IMR-90 (cell line): ENCODE results near the gene SDR39U1. TPM values are rescaled to one million over a fixed set of nuclear protein-coding genes. Genes with fewer than 3 reads are reported as not detected.
A peak's percentile ranks its signal among the peaks of the same experiment; 100 is the strongest.

Experiments used
- ATAC-seq: fragments of 200-7000 bp; cut with Tn5 transposase; 2 replicates; pipeline ENCODE4 v1.9.1; 2020; ENCODE audit warnings: low read depth, mild to moderate bottlenecking, moderate library complexity
- BruUV-seq: library from RNA; stranded (reverse); fragments of 400-500 nt; replicated peaks from 2 replicates; lab custom pipeline; 2021; lab: Mats Ljungman, UMichigan
- CTCF ChIA-PET: fragments of 300-600 bp; formaldehyde crosslinking; extraction: SDS; loops from one replicate; lab custom pipeline; 2021; ENCODE audit warnings: antibody characterized with exemption; lab: Yijun Ruan, JAX
- POLR2A ChIA-PET: fragments of 300-600 bp; sonication (Branson Sonifier 250); formaldehyde crosslinking; loops from one replicate; lab custom pipeline; 2022; ENCODE audit warnings: antibody characterized with exemption; ENCODE audit not compliant: unreplicated experiment; lab: Charles Lee
- DNase-seq: peaks from one replicate; pipeline ENCODE4 v3.0.0; 2013
- H2AFZ ChIP-seq: replicated peaks from 2 replicates; pipeline ENCODE3; 2013; ENCODE audit warnings: low read length, mild to moderate bottlenecking; ENCODE audit not compliant: poor library complexity
- H2AK5ac ChIP-seq: 2 replicates; pipeline ENCODE4 v1.6.1; 2013; ENCODE audit warnings: low read depth, low read length, inconsistent platforms
- H2AK9ac ChIP-seq: replicated peaks from 2 replicates; pipeline ENCODE3; 2013; ENCODE audit warnings: mild to moderate bottlenecking, low read depth, low read length, moderate library complexity; ENCODE audit not compliant: poor library complexity
- H2BK120ac ChIP-seq: 2 replicates; pipeline ENCODE4 v1.6.1; 2013; ENCODE audit warnings: low read depth, low read length, inconsistent platforms
- H2BK15ac ChIP-seq: 3 replicates; pipeline ENCODE4 v1.6.1; 2013; ENCODE audit warnings: low read depth, low read length, inconsistent platforms
- H2BK20ac ChIP-seq: 2 replicates; pipeline ENCODE4 v1.6.1; 2013; ENCODE audit warnings: low read depth, mild to moderate bottlenecking, inconsistent platforms, low read length, moderate library complexity
- H2BK5ac ChIP-seq: 2 replicates; pipeline ENCODE4 v1.6.1; 2013; ENCODE audit warnings: mild to moderate bottlenecking, low read depth, low read length, inconsistent platforms; ENCODE audit not compliant: poor library complexity, severe bottlenecking
- H3K14ac ChIP-seq: replicated peaks from 2 replicates; pipeline ENCODE4 v1.6.1; 2013; ENCODE audit warnings: low read depth, low read length, inconsistent platforms
- H3K18ac ChIP-seq: 2 replicates; pipeline ENCODE4 v1.6.1; 2013; ENCODE audit warnings: low read depth, low read length, control low read depth
- H3K23ac ChIP-seq: 2 replicates; pipeline ENCODE4 v1.6.1; 2013; ENCODE audit warnings: low read depth, low read length, inconsistent platforms
- H3K27ac ChIP-seq: 2 replicates; pipeline ENCODE4 v1.5.1; 2013; ENCODE audit warnings: mild to moderate bottlenecking, control low read depth, low read length; ENCODE audit not compliant: insufficient read depth
- H3K27me3 ChIP-seq: 2 replicates; pipeline ENCODE4 v1.6.1; 2013; ENCODE audit warnings: low read length; ENCODE audit not compliant: control insufficient read depth, insufficient read depth
- H3K36me3 ChIP-seq: 2 replicates; pipeline ENCODE4 v1.6.1; 2013; ENCODE audit warnings: low read length, mixed read lengths; ENCODE audit not compliant: control insufficient read depth, insufficient read depth
- H3K4ac ChIP-seq: 2 replicates; pipeline ENCODE4 v1.6.1; 2013; ENCODE audit warnings: low read depth, low read length, inconsistent platforms
- H3K4me1 ChIP-seq: 2 replicates; pipeline ENCODE4 v1.6.1; 2013; ENCODE audit warnings: low read length, mixed read lengths; ENCODE audit not compliant: control insufficient read depth, insufficient read depth
- H3K4me2 ChIP-seq: 2 replicates; pipeline ENCODE4 v1.6.1; 2013; ENCODE audit warnings: low read depth, mild to moderate bottlenecking, control low read depth, low read length, moderate library complexity
- H3K4me3 ChIP-seq: 2 replicates; pipeline ENCODE4 v1.5.1; 2013; ENCODE audit warnings: low read depth, mild to moderate bottlenecking, control low read depth, low read length, moderate library complexity; ENCODE audit not compliant: insufficient read depth
- H3K56ac ChIP-seq: 2 replicates; pipeline ENCODE4 v1.6.1; 2013; ENCODE audit warnings: low read length, inconsistent platforms; ENCODE audit not compliant: insufficient read depth; ENCODE audit errors: extremely low read depth
- H3K79me1 ChIP-seq, 2 experiments: 2 replicates each; pipeline ENCODE4 v1.6.1; 2013; ENCODE audit warnings: low read length in 2 of 2, inconsistent platforms in 1 of 2, low read depth in 1 of 2
- H3K9ac ChIP-seq: 2 replicates; pipeline ENCODE4 v1.6.1; 2013; ENCODE audit warnings: low read depth, low read length, control low read depth
- H3K9me1 ChIP-seq: 2 replicates; pipeline ENCODE4 v1.6.1; 2013; ENCODE audit warnings: low read length, inconsistent platforms; ENCODE audit not compliant: insufficient read depth
- H3K9me3 ChIP-seq: 2 replicates; pipeline ENCODE4 v1.6.1; 2013; ENCODE audit warnings: low read length; ENCODE audit not compliant: control insufficient read depth, insufficient read depth
- H4K20me1 ChIP-seq: 2 replicates; pipeline ENCODE4 v1.6.1; 2013; ENCODE audit warnings: low read length, inconsistent platforms; ENCODE audit not compliant: insufficient read depth
- H4K5ac ChIP-seq: 2 replicates; pipeline ENCODE4 v1.6.1; 2013; ENCODE audit warnings: mild to moderate bottlenecking, low read depth, low read length, control low read depth
- H4K8ac ChIP-seq, 2 experiments: 2 replicates each; pipeline ENCODE4 v1.6.1; 2013; ENCODE audit warnings: low read depth in 2 of 2, low read length in 2 of 2, control low read depth in 1 of 2, inconsistent platforms in 1 of 2
- H4K91ac ChIP-seq: 2 replicates; pipeline ENCODE4 v1.6.1; 2013; ENCODE audit warnings: low read depth, low read length, inconsistent platforms; ENCODE audit not compliant: insufficient read depth
- BHLHE40 ChIP-seq: fragments of 150-350 bp; IDR thresholded peaks from 2 replicates; pipeline ENCODE4 v1.6.1; 2016; ENCODE audit warnings: mild to moderate bottlenecking, low read depth, low read length
- CHD1 ChIP-seq: IDR thresholded peaks from 2 replicates; pipeline ENCODE4 v1.6.1; 2012; ENCODE audit warnings: low read depth, low read length, improper control_type of control experiment
- CTCF ChIP-seq: conservative IDR thresholded peaks from 2 replicates; pipeline ENCODE4 v1.5.1; 2012; ENCODE audit warnings: mild to moderate bottlenecking, low read depth, low read length, improper control_type of control experiment
- ELK1 ChIP-seq: fragments of 150-350 bp; IDR thresholded peaks from 2 replicates; pipeline ENCODE4 v1.6.1; 2016; ENCODE audit warnings: low read depth, mild to moderate bottlenecking, low read length, moderate library complexity, borderline replicate concordance
- FOS ChIP-seq: fragments of 150-350 bp; IDR thresholded peaks from 2 replicates; pipeline ENCODE4 v1.6.1; 2016; ENCODE audit warnings: low read depth, low read length
- MAFK ChIP-seq: IDR thresholded peaks from 2 replicates; pipeline ENCODE4 v1.6.1; 2012; ENCODE audit warnings: low read depth, low read length, improper control_type of control experiment
- MAZ ChIP-seq: IDR thresholded peaks from 2 replicates; pipeline ENCODE4 v1.6.1; 2012; ENCODE audit warnings: low read depth, mild to moderate bottlenecking, low read length, improper control_type of control experiment, moderate library complexity, borderline replicate concordance
- MXI1 ChIP-seq: IDR thresholded peaks from 2 replicates; pipeline ENCODE4 v1.6.1; 2012; ENCODE audit warnings: low read depth, mild to moderate bottlenecking, low read length, moderate library complexity, borderline replicate concordance
- NFE2L2 ChIP-seq: fragments of 150-350 bp; IDR thresholded peaks from 2 replicates; pipeline ENCODE4 v1.6.1; 2016; ENCODE audit warnings: low read depth, mild to moderate bottlenecking, low read length
- POLR2A ChIP-seq: IDR thresholded peaks from 2 replicates; pipeline ENCODE4 v1.6.1; 2012; ENCODE audit warnings: mild to moderate bottlenecking, low read depth, low read length
- RCOR1 ChIP-seq: IDR thresholded peaks from 2 replicates; pipeline ENCODE4 v1.6.1; 2012; ENCODE audit warnings: mild to moderate bottlenecking, low read length, improper control_type of control experiment; ENCODE audit not compliant: insufficient replicate concordance
- RFX5 ChIP-seq: IDR thresholded peaks from 2 replicates; pipeline ENCODE4 v1.8.0; 2012; ENCODE audit warnings: low read depth, mild to moderate bottlenecking, low read length, moderate library complexity
- SMC3 ChIP-seq: fragments of 150-350 bp; IDR thresholded peaks from 2 replicates; pipeline ENCODE4 v1.6.1; 2016; ENCODE audit warnings: low read depth, mild to moderate bottlenecking, antibody characterized with exemption, low read length, moderate library complexity
- USF2 ChIP-seq: fragments of 150-350 bp; IDR thresholded peaks from 2 replicates; pipeline ENCODE4 v1.6.1; 2017; ENCODE audit warnings: mild to moderate bottlenecking, antibody characterized with exemption, low read length, low read depth
- WGBS, 2 experiments: methylation state at CpG; one replicate each; pipeline versions ENCODE4 v1.1.5 to v1.1.7; 2013; ENCODE audit warnings: missing lambda C conversion rate in 2 of 2; ENCODE audit not compliant: insufficient read length in 1 of 2; ENCODE audit errors: extremely low coverage in 2 of 2; 5-methylcytosine and 5-hydroxymethylcytosine counted together
- dilution Hi-C: fragments of 300-500 bp; cut with HindIII; formaldehyde crosslinking; loops from one replicate; pipeline ENCODE4 v1.14.3; 2018; ENCODE audit warnings: low sequenced_read_pairs; ENCODE audit not compliant: unreplicated experiment
- in situ Hi-C: fragments of 300-500 bp; cut with MboI; formaldehyde crosslinking; loops from 3 replicates; pipeline ENCODE4 v1.14.3; 2019; ENCODE audit warnings: low sequenced_read_pairs, inconsistent platforms, mixed read lengths
- intact Hi-C: fragments of 100-400 bp; cut with micrococcal nuclease; formaldehyde crosslinking; loops from 2 replicates; pipeline ENCODE4 v1.10.0; 2022
- polyA plus RNA-seq, 3 experiments: library from polyadenylated mRNA; depleted of rRNA; stranded (reverse); fragments of >200 nt; gene quantifications; 2 replicates each; pipeline ENCODE4 v1.2.3, GENCODE V29; 2012; ENCODE audit warnings: low replicate concordance in 1 of 3
- total RNA-seq: library from RNA; depleted of rRNA; stranded (reverse); fragments of >200 nt; gene quantifications from 2 replicates; pipeline ENCODE4 v1.2.3, GENCODE V29; 2012

SDR39U1 gene
- total and polyA plus RNA-seq, 2 of the 4 experiments (the other 2 are of a cell fraction) = 7.5 to 46.3 TPM

- peaks cover 29% of the 10 kb centered on the region for H3K27me3 ChIP-seq
- no peak overlapping the region for H4K5ac ChIP-seq
- H3K27ac ChIP-seq = no peak overlapping the region
- no peaks in the 10 kb centered on the region for H3K9me3 ChIP-seq
- H3K56ac ChIP-seq = no peak overlapping the region
- no peak overlapping the region for H3K4me2 ChIP-seq
- dilution Hi-C loops (no loop called here), in situ Hi-C loops (no loop called here), intact Hi-C loops (no loop called here)
- H4K91ac ChIP-seq = no peak overlapping the region
- H2AK9ac ChIP-seq = no peak overlapping the region
- no peak overlapping the region for H2BK120ac ChIP-seq
- H3K9me1 ChIP-seq = peaks cover 3% of the 10 kb centered on the region; the same call in 1 of the 2 replicates
- H3K23ac ChIP-seq = no peak overlapping the region; the same call in 1 of the 2 replicates
- CTCF ChIA-PET = interaction anchor here (1.0 to 1.1 kb wide), 2 partner anchors 11 to 21 kb away, joined by 3 to 4 read pairs; no protein-coding TSS in a partner anchor
- no peaks in the 10 kb centered on the region for H3K4me1 ChIP-seq
- no peak overlapping the region for H3K9ac ChIP-seq
- WGBS, 2 experiments = 82% methylated on average over 8 of the region's 12 CpGs; no CpG with 5 or more reads in 1 of the 2 experiments
- no peak overlapping the region for H3K14ac ChIP-seq
- no TSS peak for BruUV-seq
- H3K79me1 ChIP-seq = no peaks in the 10 kb centered on the region
- no peak overlapping the region for H3K4ac ChIP-seq
- no peak overlapping the region; the same call in 2 of the 3 replicates for H2BK15ac ChIP-seq
- no peaks in the 10 kb centered on the region for H3K36me3 ChIP-seq
- ATAC-seq (no peak), DNase-seq (no peak)
- H2BK20ac ChIP-seq = no peak overlapping the region
- POLR2A ChIA-PET = no interaction called here
- H4K20me1 ChIP-seq = no peaks in the 10 kb centered on the region
- H3K18ac ChIP-seq = no peak overlapping the region
- H2AFZ ChIP-seq = peak overlapping the region; percentile 14
- H2AK5ac ChIP-seq = no peak overlapping the region
- no peak overlapping the region for H4K8ac ChIP-seq
- no peak overlapping the region for H2BK5ac ChIP-seq
- H3K4me3 ChIP-seq = no peak overlapping the region
- TF ChIP-seq BHLHE40 (no peak), CTCF (no peak), USF2 (no peak), CHD1 (no peak), POLR2A (no peak), RCOR1 (no peak), MAZ (no peak), SMC3 (no peak), ELK1 (no peak), MXI1 (no peak), RFX5 (no peak), NFE2L2 (no peak), FOS (no peak), MAFK (no peak)
Observed at GRCh38 chr14:24422694-24423601, 19.6 kb downstream of the SDR39U1 start.
